Measurements from ENCODE around the gene TMPRSS13. TPM values are rescaled to one million over a fixed set of nuclear protein-coding genes. Genes with fewer than 3 reads are reported as not detected.

Gene TMPRSS13
- total RNA-seq, 1 experiment from 2014 or later, result 53.1 TPM

DNA sequence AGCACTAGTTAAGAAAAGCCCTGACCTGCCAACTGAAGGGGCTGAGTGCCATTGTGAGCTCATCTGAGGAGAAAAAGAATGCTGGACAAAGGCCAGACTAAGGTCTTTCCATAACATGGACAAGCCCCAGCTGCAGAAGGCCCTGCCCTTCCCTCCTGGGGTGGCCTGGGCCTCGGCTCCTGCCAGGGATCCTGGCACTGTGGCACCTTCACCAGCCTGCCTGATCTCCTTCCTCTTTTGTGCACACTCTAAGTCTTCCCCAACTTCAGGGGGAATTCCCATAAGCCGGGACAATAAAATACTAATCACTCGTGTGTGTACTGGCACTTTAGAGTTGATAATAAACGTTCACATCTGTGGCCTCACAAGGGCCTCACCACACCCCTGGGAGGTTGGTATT, 9.9 kb downstream of the TMPRSS13 start:
- TF ChIP-seq, protein P1, sequence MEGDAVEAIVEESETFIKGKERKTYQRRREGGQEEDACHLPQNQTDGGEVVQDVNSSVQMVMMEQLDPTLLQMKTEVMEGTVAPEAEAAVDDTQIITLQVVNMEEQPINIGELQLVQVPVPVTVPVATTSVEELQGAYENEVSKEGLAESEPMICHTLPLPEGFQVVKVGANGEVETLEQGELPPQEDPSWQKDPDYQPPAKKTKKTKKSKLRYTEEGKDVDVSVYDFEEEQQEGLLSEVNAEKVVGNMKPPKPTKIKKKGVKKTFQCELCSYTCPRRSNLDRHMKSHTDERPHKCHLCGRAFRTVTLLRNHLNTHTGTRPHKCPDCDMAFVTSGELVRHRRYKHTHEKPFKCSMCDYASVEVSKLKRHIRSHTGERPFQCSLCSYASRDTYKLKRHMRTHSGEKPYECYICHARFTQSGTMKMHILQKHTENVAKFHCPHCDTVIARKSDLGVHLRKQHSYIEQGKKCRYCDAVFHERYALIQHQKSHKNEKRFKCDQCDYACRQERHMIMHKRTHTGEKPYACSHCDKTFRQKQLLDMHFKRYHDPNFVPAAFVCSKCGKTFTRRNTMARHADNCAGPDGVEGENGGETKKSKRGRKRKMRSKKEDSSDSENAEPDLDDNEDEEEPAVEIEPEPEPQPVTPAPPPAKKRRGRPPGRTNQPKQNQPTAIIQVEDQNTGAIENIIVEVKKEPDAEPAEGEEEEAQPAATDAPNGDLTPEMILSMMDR (IDR thresholded peaks at IDR 0.05; ENCODE audit: insufficient read depth in 1 of 2, low read depth in 1 of 2, low read length in 1 of 2, severe bottlenecking in 1 of 2, unreplicated experiment in 1 of 2), result no peak
- Mint-ChIP-seq H3K36me3 (ENCODE audit: insufficient read depth, unreplicated experiment) (peaks cover 5% of the 10 kb centered on the region), H3K4me3 (ENCODE audit: unreplicated experiment) (no peak overlapping the region), H3K27ac (ENCODE audit: unreplicated experiment) (no peak overlapping the region), H3K9me3 (ENCODE audit: unreplicated experiment) (no peaks in the 10 kb centered on the region), H3K27me3 (ENCODE audit: insufficient read depth, unreplicated experiment) (no peaks in the 10 kb centered on the region), H3K4me1 (ENCODE audit: low read depth, unreplicated experiment) (no peaks in the 10 kb centered on the region)
- peak in 1 of 2 experiments; percentile 8 for DNase-seq
- ChIA-PET POLR2A (no interaction called here), CTCF (interaction anchor here (1.5 to 3.3 kb wide), 2 partner anchors 28 to 112 kb away, joined by 3 to 18 read pairs; no protein-coding TSS in a partner anchor)
- Histone ChIP-seq H3K9me3 (no peaks in the 10 kb centered on the region), H3K36me3 (ENCODE audit: control insufficient read depth, insufficient read depth, low read length) (no peaks in the 10 kb centered on the region), H3K4me3 (ENCODE audit: low read depth, low read length) (no peak overlapping the region), H3K27me3 (replicated peaks; ENCODE audit: control insufficient read depth, insufficient read depth, low read length) (no peaks in the 10 kb centered on the region), H3K4me1 (no peaks in the 10 kb centered on the region; the same call in 1 of the 2 replicates)
- intact Hi-C loops (cut with micrococcal nuclease; ENCODE audit: unreplicated experiment), result no loop called here
- BruUV-seq (replicated peaks), result no TSS peak

DNA sequence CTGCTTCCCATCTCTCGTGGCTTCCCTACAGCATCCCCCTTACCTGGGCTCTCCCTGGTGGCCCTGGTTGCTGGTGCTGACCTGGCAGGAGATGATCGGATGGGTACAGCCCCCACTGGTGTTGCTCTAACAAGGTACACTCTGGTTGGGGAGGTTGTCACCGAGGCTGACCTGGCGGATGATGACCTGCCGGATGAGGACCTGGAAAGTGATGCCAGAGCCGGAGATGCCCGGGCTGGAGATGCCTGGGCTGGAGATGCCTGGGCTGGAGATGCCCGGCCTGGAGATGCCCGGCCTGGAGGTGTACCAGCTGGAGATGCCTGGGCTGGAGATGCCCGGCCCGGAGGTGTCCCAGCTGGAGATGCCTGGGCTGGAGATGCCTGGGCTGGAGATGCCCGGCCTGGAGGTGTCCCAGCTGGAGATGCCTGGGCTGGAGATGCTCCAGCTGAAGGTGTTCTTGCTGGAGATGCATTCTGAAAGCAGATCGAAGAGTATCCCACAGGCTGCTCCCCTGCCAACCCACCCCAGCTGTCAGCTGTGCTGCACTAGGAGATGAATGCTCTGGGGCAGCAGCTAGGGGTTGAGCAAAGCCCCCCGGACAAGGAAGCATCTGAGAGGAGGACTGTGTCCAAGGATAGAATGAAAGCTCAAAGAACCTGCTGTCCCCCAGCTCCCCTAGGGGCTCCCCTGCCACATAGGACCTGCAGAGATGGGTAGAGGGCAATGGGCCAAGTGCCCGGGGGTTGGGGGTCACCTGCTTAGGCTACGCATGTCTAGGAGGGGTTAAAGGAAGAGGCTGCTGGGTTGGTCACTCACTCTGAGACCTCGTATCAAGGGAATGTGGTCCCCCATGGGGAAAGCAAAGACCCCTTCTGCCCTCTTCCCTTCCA, 10.6 kb downstream of the TMPRSS13 start:
- no TSS peak for BruUV-seq (replicated peaks)
- H3K27ac Mint-ChIP-seq (ENCODE audit: unreplicated experiment), result no peak overlapping the region
- H3K27me3 ChIP-seq (replicated peaks; ENCODE audit: control insufficient read depth, insufficient read depth, low read length), result no peaks in the 10 kb centered on the region

DNA sequence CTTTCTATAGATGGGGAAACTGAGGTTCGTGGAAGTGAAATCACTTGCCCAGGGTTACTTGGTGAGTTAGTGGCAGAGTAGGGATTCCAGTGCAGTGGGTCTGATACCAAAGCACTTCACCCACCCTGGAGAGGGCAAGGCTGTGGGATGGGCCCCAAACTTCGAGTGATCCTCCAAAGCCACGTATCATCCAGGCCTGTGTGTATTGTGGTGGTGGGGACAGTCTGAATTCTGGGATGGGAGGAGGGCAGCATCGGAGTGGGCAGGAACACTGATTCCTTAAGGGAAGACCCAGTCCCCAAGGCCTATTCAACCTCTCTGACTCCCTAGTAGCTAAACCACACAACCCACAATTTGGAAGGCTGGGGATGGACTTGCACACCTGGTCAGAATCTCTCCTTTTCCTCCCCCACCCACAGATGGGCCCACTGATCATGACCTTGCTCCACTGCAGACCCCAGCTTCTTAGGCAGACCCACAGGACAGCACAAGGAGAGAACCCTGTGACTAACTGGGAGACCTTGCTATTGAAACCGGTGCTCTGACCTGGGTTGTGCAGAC, 11.5 kb downstream of the TMPRSS13 start:
- H3K9me3 Mint-ChIP-seq (ENCODE audit: unreplicated experiment), result no peaks in the 10 kb centered on the region
- BruUV-seq (replicated peaks), result no TSS peak
- DNase-seq, result peak in 1 of 2 experiments; percentile 22
- CTCF ChIA-PET, result interaction anchor here (1.7 to 3.3 kb wide), 2 partner anchors 11 to 29 kb away, joined by 4 to 18 read pairs; no protein-coding TSS in a partner anchor
- intact Hi-C loops (cut with micrococcal nuclease; ENCODE audit: unreplicated experiment), result no loop called here
- H3K4me1 Mint-ChIP-seq (ENCODE audit: low read depth, unreplicated experiment), result no peaks in the 10 kb centered on the region
- peaks cover 3% of the 10 kb centered on the region; the same call in 1 of the 2 replicates for H3K36me3 ChIP-seq (ENCODE audit: control insufficient read depth, insufficient read depth, low read length)
- H3K27me3 ChIP-seq (replicated peaks; ENCODE audit: control insufficient read depth, insufficient read depth, low read length), result no peaks in the 10 kb centered on the region
- TF ChIP-seq, protein P1 (IDR thresholded peaks at IDR 0.05; ENCODE audit: insufficient read depth in 1 of 2, low read depth in 1 of 2, low read length in 1 of 2, severe bottlenecking in 1 of 2, unreplicated experiment in 1 of 2), result no peak
- H3K9me3 ChIP-seq, result no peaks in the 10 kb centered on the region
- no peak overlapping the region for H3K27ac Mint-ChIP-seq (ENCODE audit: unreplicated experiment)
- peaks cover 10% of the 10 kb centered on the region for H3K36me3 Mint-ChIP-seq (ENCODE audit: insufficient read depth, unreplicated experiment)
- H3K27me3 Mint-ChIP-seq (ENCODE audit: insufficient read depth, unreplicated experiment), result no peaks in the 10 kb centered on the region
- POLR2A ChIA-PET, result no interaction called here
- H3K4me3 ChIP-seq (ENCODE audit: low read depth, low read length), result no peak overlapping the region
- no peaks in the 10 kb centered on the region; the same call in 1 of the 2 replicates for H3K4me1 ChIP-seq
- H3K4me3 Mint-ChIP-seq (ENCODE audit: unreplicated experiment), result no peak overlapping the region

More for the DNA sequence above, 10.6 kb downstream of the TMPRSS13 start:
- no peaks in the 10 kb centered on the region for H3K4me1 Mint-ChIP-seq (ENCODE audit: low read depth, unreplicated experiment)
- Histone ChIP-seq H3K4me3 (ENCODE audit: low read depth, low read length) (no peak overlapping the region), H3K4me1 (no peaks in the 10 kb centered on the region; the same call in 1 of the 2 replicates), H3K9me3 (no peaks in the 10 kb centered on the region), H3K36me3 (ENCODE audit: control insufficient read depth, insufficient read depth, low read length) (peaks cover 3% of the 10 kb centered on the region; the same call in 1 of the 2 replicates)
- POLR2A ChIA-PET, result interaction anchor here (0.6 kb wide), 1 partner anchor 13 kb away, joined by 3 read pairs; no protein-coding TSS in a partner anchor
- CTCF ChIA-PET, result interaction anchor here (0.6 to 3.3 kb wide), 3 partner anchors 28 to 1296 kb away, joined by 3 to 18 read pairs (median 3); no protein-coding TSS in a partner anchor
- intact Hi-C loops (cut with micrococcal nuclease; ENCODE audit: unreplicated experiment), result no loop called here
- DNase-seq, result peak in 1 of 2 experiments; percentile 39
- no peaks in the 10 kb centered on the region for H3K9me3 Mint-ChIP-seq (ENCODE audit: unreplicated experiment)
- peaks cover 5% of the 10 kb centered on the region for H3K36me3 Mint-ChIP-seq (ENCODE audit: insufficient read depth, unreplicated experiment)
- H3K4me3 Mint-ChIP-seq (ENCODE audit: unreplicated experiment), result no peak overlapping the region
- TF ChIP-seq, protein P1 (IDR thresholded peaks at IDR 0.05; ENCODE audit: insufficient read depth in 1 of 2, low read depth in 1 of 2, low read length in 1 of 2, severe bottlenecking in 1 of 2, unreplicated experiment in 1 of 2), result no peak
- no peaks in the 10 kb centered on the region for H3K27me3 Mint-ChIP-seq (ENCODE audit: insufficient read depth, unreplicated experiment)

All from Caco-2 (cell line).